ENCODE measurements around the gene PPIH.
"Not testable (repeated sequence)": the region's sequence is repeated elsewhere in the genome, so short reads cannot be mapped to it uniquely, and the experiment has no call there.

PPIH gene

GRCh38 chr1:42692911-42693310 lies 34.7 kb downstream of the PPIH start:
- Mint-ChIP-seq H3K27ac (no peak overlapping the region), H3K4me3 (no peak overlapping the region), H3K36me3 (ENCODE audit: low read depth) (peaks cover 26% of the 10 kb centered on the region), H3K27me3 (ENCODE audit: low read depth) (no peaks in the 10 kb centered on the region), H3K9me3 (no peaks in the 10 kb centered on the region), H3K4me1 (ENCODE audit: low read depth) (peaks cover 45% of the 10 kb centered on the region)

- Mint-ChIP-seq H3K36me3 (ENCODE audit: low read depth) (peaks cover 58% of the 10 kb centered on the region), H3K4me3 (no peak overlapping the region), H3K9me3 (no peaks in the 10 kb centered on the region), H3K27ac (no peak overlapping the region), H3K4me1 (ENCODE audit: low read depth) (peaks cover 9% of the 10 kb centered on the region), H3K27me3 (ENCODE audit: low read depth) (no peaks in the 10 kb centered on the region)
Observed at GRCh38 chr1:42698081-42698813, 40.0 kb downstream of the PPIH start.

- Mint-ChIP-seq H3K4me3 (no peak overlapping the region), H3K9me3 (no peaks in the 10 kb centered on the region), H3K27me3 (ENCODE audit: low read depth) (no peaks in the 10 kb centered on the region), H3K27ac (no peak overlapping the region), H3K4me1 (ENCODE audit: low read depth) (peaks cover 4% of the 10 kb centered on the region), H3K36me3 (ENCODE audit: low read depth) (peaks cover 65% of the 10 kb centered on the region)
Observed at GRCh38 chr1:42700006-42700405, 41.8 kb downstream of the PPIH start.

GRCh38 chr1:42703888-42704464 lies 45.8 kb downstream of the PPIH start:
- Mint-ChIP-seq H3K27me3 (ENCODE audit: low read depth) (no peaks in the 10 kb centered on the region), H3K9me3 (no peaks in the 10 kb centered on the region), H3K4me3 (no peak overlapping the region), H3K4me1 (ENCODE audit: low read depth) (no peaks in the 10 kb centered on the region), H3K27ac (no peak overlapping the region), H3K36me3 (ENCODE audit: low read depth) (peaks cover 62% of the 10 kb centered on the region)

- not testable (repeated sequence) for H3K27ac Mint-ChIP-seq
Observed at GRCh38 chr1:42712808-42713207, 54.6 kb downstream of the PPIH start.

GRCh38 chr1:42713293-42713692 lies 55.1 kb downstream of the PPIH start:
- Mint-ChIP-seq H3K27ac (no peak overlapping the region), H3K36me3 (ENCODE audit: low read depth) (peaks cover 55% of the 10 kb centered on the region), H3K9me3 (peaks cover 27% of the 10 kb centered on the region), H3K4me3 (no peak overlapping the region), H3K4me1 (ENCODE audit: low read depth) (peaks cover 2% of the 10 kb centered on the region), H3K27me3 (ENCODE audit: low read depth) (no peaks in the 10 kb centered on the region)

More at GRCh38 chr1:42712808-42713207, 54.6 kb downstream of the PPIH start:
- Mint-ChIP-seq H3K9me3 (peaks cover 27% of the 10 kb centered on the region), H3K36me3 (ENCODE audit: low read depth) (peaks cover 56% of the 10 kb centered on the region)
- H3K27me3 Mint-ChIP-seq (ENCODE audit: low read depth); H3K4me1 Mint-ChIP-seq (ENCODE audit: low read depth); H3K4me3 Mint-ChIP-seq: not testable (repeated sequence)

GRCh38 chr1:42714441-42714840 lies 56.2 kb downstream of the PPIH start:
- H3K4me1 Mint-ChIP-seq (ENCODE audit: low read depth); H3K27me3 Mint-ChIP-seq (ENCODE audit: low read depth); H3K4me3 Mint-ChIP-seq; H3K27ac Mint-ChIP-seq: not testable (repeated sequence)
- peaks cover 55% of the 10 kb centered on the region for H3K36me3 Mint-ChIP-seq (ENCODE audit: low read depth)
- H3K9me3 Mint-ChIP-seq, result peaks cover 27% of the 10 kb centered on the region

GRCh38 chr1:42720868-42721267 lies 62.6 kb downstream of the PPIH start:
- Mint-ChIP-seq H3K9me3 (no peaks in the 10 kb centered on the region), H3K36me3 (ENCODE audit: low read depth) (peaks cover 13% of the 10 kb centered on the region), H3K27ac (no peak overlapping the region), H3K4me3 (no peak overlapping the region), H3K4me1 (ENCODE audit: low read depth) (no peaks in the 10 kb centered on the region), H3K27me3 (ENCODE audit: low read depth) (peaks cover 3% of the 10 kb centered on the region)

- H3K27ac Mint-ChIP-seq, result no peak overlapping the region
Observed at GRCh38 chr1:42721926-42722325, 63.7 kb downstream of the PPIH start.

GRCh38 chr1:42722403-42722802 lies 64.2 kb downstream of the PPIH start:
- not testable (repeated sequence) for H3K4me1 Mint-ChIP-seq (ENCODE audit: low read depth); H3K27me3 Mint-ChIP-seq (ENCODE audit: low read depth); H3K9me3 Mint-ChIP-seq; H3K36me3 Mint-ChIP-seq (ENCODE audit: low read depth); H3K4me3 Mint-ChIP-seq; H3K27ac Mint-ChIP-seq

More at GRCh38 chr1:42721926-42722325, 63.7 kb downstream of the PPIH start:
- Mint-ChIP-seq H3K27me3 (ENCODE audit: low read depth) (peaks cover 3% of the 10 kb centered on the region), H3K4me3 (no peak overlapping the region), H3K36me3 (ENCODE audit: low read depth) (peaks cover 10% of the 10 kb centered on the region), H3K9me3 (no peaks in the 10 kb centered on the region), H3K4me1 (ENCODE audit: low read depth) (no peaks in the 10 kb centered on the region)

GRCh38 chr1:42723511-42723910 lies 65.3 kb downstream of the PPIH start:
- no peaks in the 10 kb centered on the region for H3K4me1 Mint-ChIP-seq (ENCODE audit: low read depth)
- no peaks in the 10 kb centered on the region for H3K9me3 Mint-ChIP-seq
- H3K4me3 Mint-ChIP-seq, result no peak overlapping the region
- H3K36me3 Mint-ChIP-seq (ENCODE audit: low read depth), result peaks cover 3% of the 10 kb centered on the region
- no peak overlapping the region for H3K27ac Mint-ChIP-seq
- H3K27me3 Mint-ChIP-seq (ENCODE audit: low read depth), result peaks cover 3% of the 10 kb centered on the region

- not testable (repeated sequence) for H3K9me3 Mint-ChIP-seq; H3K4me3 Mint-ChIP-seq; H3K4me1 Mint-ChIP-seq (ENCODE audit: low read depth); H3K27ac Mint-ChIP-seq; H3K27me3 Mint-ChIP-seq (ENCODE audit: low read depth); H3K36me3 Mint-ChIP-seq (ENCODE audit: low read depth)
Observed at GRCh38 chr1:42725820-42726219, 67.6 kb downstream of the PPIH start.
